ENCODE measurements around the gene MYPOP.

DNA sequence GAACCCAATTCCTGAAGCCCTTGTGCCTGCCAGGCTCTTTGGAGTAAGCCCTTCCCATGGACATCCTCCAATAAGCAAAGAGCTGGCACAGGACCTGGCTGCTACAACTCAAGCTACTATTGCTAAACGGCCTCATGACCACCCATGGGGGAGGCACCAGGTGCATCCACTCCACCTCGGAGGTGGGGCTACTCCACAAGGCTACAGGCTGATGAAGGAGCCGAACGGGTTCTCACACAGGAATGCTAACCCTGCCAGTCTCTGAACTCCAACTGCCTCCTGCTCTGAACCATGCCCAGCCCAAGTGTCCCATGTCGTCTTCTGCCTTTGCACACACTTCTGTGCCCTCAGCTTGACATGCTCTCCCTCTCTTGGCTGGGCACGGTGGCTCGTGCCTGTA, 49.4 kb downstream of the MYPOP start:
- TF ChIP-seq, protein P1, sequence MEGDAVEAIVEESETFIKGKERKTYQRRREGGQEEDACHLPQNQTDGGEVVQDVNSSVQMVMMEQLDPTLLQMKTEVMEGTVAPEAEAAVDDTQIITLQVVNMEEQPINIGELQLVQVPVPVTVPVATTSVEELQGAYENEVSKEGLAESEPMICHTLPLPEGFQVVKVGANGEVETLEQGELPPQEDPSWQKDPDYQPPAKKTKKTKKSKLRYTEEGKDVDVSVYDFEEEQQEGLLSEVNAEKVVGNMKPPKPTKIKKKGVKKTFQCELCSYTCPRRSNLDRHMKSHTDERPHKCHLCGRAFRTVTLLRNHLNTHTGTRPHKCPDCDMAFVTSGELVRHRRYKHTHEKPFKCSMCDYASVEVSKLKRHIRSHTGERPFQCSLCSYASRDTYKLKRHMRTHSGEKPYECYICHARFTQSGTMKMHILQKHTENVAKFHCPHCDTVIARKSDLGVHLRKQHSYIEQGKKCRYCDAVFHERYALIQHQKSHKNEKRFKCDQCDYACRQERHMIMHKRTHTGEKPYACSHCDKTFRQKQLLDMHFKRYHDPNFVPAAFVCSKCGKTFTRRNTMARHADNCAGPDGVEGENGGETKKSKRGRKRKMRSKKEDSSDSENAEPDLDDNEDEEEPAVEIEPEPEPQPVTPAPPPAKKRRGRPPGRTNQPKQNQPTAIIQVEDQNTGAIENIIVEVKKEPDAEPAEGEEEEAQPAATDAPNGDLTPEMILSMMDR (IDR thresholded peaks at IDR 0.05; ENCODE audit: borderline replicate concordance, extremely low read depth, low read length, poor library complexity, severe bottlenecking) = no peak
- TF ChIP-seq EZH2 (IDR thresholded peaks at IDR 0.05; ENCODE audit: borderline replicate concordance, low read depth, low read length, severe bottlenecking) = no peak

All from DND-41 (cell line).